Esophagus squamous epithelium (tissue), 5 donors: ENCODE data around the gene GRIN3B. TPM values are rescaled to one million over a fixed set of nuclear protein-coding genes. Genes with fewer than 3 reads are reported as not detected.

Source experiments
- DNase-seq: peaks from one replicate; lab custom pipeline; 2025; lab: John Stamatoyannopoulos, UW
- H3K27ac ChIP-seq, 4 donors: fragments of 200-600 bp; sonication (generic); one replicate each; pipeline ENCODE4 v1.5.1; 2016 to 2019; ENCODE audit warnings: mild to moderate bottlenecking in 1 of 4
- H3K27me3 ChIP-seq, 4 donors: fragments of 200-600 bp; sonication (generic); 1 replicate in 3 of 4; 2 replicates in 1 of 4; pipeline versions ENCODE4 v1.5.1 to v1.6.0; 2017 to 2021; ENCODE audit warnings: antibody characterized with exemption in 1 of 4
- H3K36me3 ChIP-seq, 3 donors: fragments of 200-600 bp; sonication (generic); one replicate each; pipeline ENCODE4 v1.5.1; 2016 to 2019
- H3K4me1 ChIP-seq, 3 donors: fragments of 200-600 bp; sonication (generic); one replicate each; pipeline ENCODE4 v1.5.1; 2017 to 2019
- H3K4me3 ChIP-seq, 4 donors: fragments of 200-600 bp; sonication (generic); 1 replicate in 3 of 4; 2 replicates in 1 of 4; pipeline ENCODE4 v1.5.1; 2016 to 2019; ENCODE audit warnings: mild to moderate bottlenecking in 2 of 4, moderate library complexity in 1 of 4
- H3K9me3 ChIP-seq, 3 donors: fragments of 200-600 bp; sonication (generic); one replicate each; pipeline ENCODE4 v1.5.1; 2016 to 2019
- POLR2A ChIP-seq, 4 donors: fragments of 450-650 bp; IDR thresholded peaks; one replicate each; pipeline ENCODE4 v1.6.1; 2017; ENCODE audit warnings: antibody characterized with exemption in 4 of 4, mild to moderate bottlenecking in 4 of 4, moderate library complexity in 3 of 4
- WGBS, 2 donors: methylation state at CpG; one replicate each; pipeline ENCODE4 v1.1.5; 2018; 5-methylcytosine and 5-hydroxymethylcytosine counted together
- intact Hi-C: fragments of 100-400 bp; cut with DNase I; formaldehyde crosslinking; loops from one replicate; pipeline ENCODE4 v1.15.0; 2022
- total RNA-seq, 4 donors: library from RNA; depleted of rRNA; stranded (reverse); fragments of >200 nt; gene quantifications; one replicate each; pipeline ENCODE4 v1.1.0, GENCODE V29; 2016
- TF ChIP-seq, protein P1 (sequence below), 6 experiments: fragments of 450-650 bp in 4 of 6; fragments of 200-600 bp in 2 of 6; sonication (generic) in 2 of 6; IDR thresholded peaks; one replicate each; pipeline ENCODE4 v1.5.1; 2016 to 2019; ENCODE audit warnings: antibody characterized with exemption in 6 of 6, mild to moderate bottlenecking in 4 of 6, moderate library complexity in 4 of 6
- donor health status: DM: yes; HTN: yes; CAD: no.

The GRIN3B gene
- total RNA-seq, 4 donors from 2014 or later, result not detected

DNA sequence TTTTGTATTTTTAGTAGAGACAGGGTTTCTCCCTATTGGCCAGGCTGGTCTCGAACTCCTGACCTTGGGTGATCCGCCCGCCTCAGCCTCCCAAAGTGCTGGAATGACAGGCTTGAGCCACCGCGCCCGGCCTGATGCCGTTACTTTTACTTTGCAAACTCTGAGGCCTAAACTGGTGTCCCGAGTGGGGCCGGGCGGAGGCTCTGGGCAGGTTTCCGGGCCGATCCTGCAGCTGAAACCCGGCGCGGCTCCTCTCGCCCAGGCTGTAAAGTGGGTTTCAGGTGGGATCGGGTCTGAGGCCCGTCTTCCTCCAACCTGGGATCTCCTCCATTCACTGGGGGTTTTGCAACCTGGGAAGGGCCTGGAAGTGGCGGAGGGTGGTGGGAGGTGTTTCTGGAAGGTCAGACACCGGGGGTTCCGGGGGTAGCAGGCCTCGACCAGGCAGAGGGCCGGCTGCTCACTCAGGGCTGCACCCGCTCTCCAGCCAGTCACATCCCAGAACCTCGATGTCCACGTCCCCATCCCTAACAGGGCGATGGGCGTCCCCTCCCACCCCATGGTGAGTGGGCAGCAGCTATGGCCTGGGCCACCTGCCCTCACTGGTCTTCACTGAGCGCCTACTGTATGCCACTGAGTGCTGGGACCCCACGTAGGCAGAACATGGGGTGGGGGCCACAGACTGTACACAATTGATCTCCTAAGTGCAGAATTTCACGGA lies 37.4 kb upstream of the GRIN3B start:
- H3K4me3 ChIP-seq, result no peak overlapping the region
- no peaks in the 10 kb centered on the region for H3K9me3 ChIP-seq
- peaks cover 4 to 49% (median 6%) of the 10 kb centered on the region in 3 donors for H3K36me3 ChIP-seq
- intact Hi-C loops, result no loop called here
- H3K27me3 ChIP-seq, result no peaks in the 10 kb centered on the region
- H3K27ac ChIP-seq, result no peak overlapping the region
- TF ChIP-seq, protein P1, sequence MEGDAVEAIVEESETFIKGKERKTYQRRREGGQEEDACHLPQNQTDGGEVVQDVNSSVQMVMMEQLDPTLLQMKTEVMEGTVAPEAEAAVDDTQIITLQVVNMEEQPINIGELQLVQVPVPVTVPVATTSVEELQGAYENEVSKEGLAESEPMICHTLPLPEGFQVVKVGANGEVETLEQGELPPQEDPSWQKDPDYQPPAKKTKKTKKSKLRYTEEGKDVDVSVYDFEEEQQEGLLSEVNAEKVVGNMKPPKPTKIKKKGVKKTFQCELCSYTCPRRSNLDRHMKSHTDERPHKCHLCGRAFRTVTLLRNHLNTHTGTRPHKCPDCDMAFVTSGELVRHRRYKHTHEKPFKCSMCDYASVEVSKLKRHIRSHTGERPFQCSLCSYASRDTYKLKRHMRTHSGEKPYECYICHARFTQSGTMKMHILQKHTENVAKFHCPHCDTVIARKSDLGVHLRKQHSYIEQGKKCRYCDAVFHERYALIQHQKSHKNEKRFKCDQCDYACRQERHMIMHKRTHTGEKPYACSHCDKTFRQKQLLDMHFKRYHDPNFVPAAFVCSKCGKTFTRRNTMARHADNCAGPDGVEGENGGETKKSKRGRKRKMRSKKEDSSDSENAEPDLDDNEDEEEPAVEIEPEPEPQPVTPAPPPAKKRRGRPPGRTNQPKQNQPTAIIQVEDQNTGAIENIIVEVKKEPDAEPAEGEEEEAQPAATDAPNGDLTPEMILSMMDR (IDR thresholded peaks at IDR 0.05), result no peak
- TF ChIP-seq POLR2A (IDR thresholded peaks at IDR 0.05), result no peak
- DNase-seq, result no peak
- peaks cover 0 to 8% (median 0%) of the 10 kb centered on the region in 3 donors for H3K4me1 ChIP-seq
- WGBS, 2 donors, result 84 to 97% methylated on average over 7 to 8 of the region's 31 CpGs

DNA sequence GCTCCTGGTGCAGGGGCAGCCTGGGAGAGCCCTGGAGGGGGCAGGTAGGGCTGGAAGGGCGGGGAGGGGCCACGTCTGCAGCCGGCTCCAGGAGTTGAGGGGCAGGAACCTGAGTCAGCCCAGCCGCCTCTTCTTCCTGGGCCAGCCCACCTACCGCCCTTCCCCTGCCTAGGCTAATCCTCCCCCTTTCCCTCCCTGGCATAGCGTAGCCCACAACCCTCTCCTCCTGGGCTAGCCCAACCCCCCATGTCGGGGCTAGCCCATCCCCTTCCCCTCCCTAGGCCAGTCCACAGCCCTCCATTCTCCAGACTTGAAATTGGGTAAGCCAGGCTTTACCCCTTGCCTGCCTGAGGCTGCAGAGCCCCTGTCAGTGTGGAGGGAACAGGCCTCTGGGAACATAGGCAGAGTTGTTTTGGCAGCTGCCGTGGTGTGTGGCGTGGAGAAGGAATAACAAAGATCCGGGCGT lies 36.7 kb upstream of the GRIN3B start:
- intact Hi-C loops, result no loop called here
- Histone ChIP-seq H3K4me1 (peaks cover 0 to 8% (median 0%) of the 10 kb centered on the region in 3 donors), H3K9me3 (no peaks in the 10 kb centered on the region), H3K4me3 (no peak overlapping the region), H3K27ac (no peak overlapping the region), H3K36me3 (peaks cover 4 to 54% (median 6%) of the 10 kb centered on the region in 3 donors), H3K27me3 (no peaks in the 10 kb centered on the region)
- no peak for TF ChIP-seq POLR2A (IDR thresholded peaks at IDR 0.05)
- TF ChIP-seq, protein P1 (IDR thresholded peaks at IDR 0.05), result no peak
- no peak for DNase-seq
- 84 to 90% methylated on average over 7 to 8 of the region's 11 CpGs for WGBS, 2 donors

DNA sequence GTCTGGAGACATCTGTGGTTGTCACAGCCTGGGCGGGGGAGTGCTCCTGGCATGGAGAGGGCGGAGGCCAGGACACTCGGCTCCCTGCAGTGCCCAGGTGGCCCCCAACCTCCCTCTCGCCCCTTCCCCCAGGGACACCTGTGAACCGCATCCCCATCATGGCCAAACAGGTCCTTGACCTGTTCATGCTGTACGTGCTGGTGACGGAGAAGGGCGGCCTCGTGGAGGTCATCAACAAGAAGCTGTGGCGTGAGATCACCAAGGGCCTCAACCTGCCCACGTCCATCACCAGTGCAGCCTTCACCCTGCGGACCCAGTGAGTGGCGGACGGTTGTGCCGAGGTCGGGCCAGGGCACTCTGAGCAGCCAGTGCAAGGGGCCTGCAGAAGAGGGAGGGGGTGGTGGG lies 36.1 kb upstream of the GRIN3B start:
- no peaks in the 10 kb centered on the region for H3K27me3 ChIP-seq
- no peaks in the 10 kb centered on the region for H3K9me3 ChIP-seq
- 90 to 100% methylated on average over 8 to 11 of the region's 16 CpGs for WGBS, 2 donors
- no peak overlapping the region for H3K27ac ChIP-seq
- no peak overlapping the region for H3K4me3 ChIP-seq
- peaks cover 0 to 2% (median 0%) of the 10 kb centered on the region in 3 donors for H3K4me1 ChIP-seq
- intact Hi-C loops, result no loop called here
- TF ChIP-seq, protein P1 (IDR thresholded peaks at IDR 0.05), result no peak
- TF ChIP-seq POLR2A (IDR thresholded peaks at IDR 0.05), result no peak
- H3K36me3 ChIP-seq, result peaks cover 4 to 60% (median 6%) of the 10 kb centered on the region in 3 donors
- DNase-seq, result no peak

DNA sequence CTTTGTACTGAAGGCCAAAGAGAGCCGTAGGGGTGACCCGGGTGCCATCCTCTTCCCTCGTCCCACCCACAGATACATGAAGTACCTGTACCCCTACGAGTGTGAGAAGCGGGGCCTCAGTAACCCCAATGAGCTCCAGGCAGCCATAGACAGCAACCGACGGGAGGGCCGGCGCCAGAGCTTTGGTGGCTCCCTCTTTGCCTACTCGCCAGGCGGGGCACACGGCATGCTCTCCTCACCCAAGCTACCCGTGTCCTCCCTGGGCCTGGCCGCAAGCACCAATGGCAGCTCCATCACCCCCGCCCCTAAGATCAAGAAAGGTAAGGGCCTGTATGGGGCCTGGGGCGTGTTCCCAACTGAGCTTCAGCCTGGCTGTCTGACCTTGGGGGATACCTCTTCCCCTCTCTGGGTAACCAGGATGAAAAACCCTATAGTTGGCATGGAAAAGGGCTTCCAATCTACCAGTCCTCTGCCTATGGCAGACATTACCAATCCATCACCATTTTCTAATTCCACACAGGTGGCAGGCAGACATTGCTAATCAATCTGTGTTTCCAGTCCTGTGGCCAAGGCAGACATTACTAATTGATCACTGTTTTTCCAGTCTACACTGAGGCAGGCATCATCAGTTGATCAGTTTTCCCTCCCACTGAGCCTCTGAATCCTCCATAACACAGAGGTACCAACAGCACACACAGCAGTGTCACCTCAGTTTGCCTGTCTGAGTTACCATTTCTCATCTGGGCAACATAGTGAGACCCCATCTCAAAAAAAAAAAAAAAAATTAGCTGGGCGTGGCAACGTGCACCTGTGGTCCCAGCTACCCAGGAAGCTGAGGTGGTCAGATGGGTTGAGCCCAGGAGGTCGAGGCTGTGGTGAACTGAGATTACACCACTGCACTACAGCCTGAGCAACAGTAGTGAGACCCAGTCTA lies 35.2 kb upstream of the GRIN3B start:
- TF ChIP-seq, protein P1 (IDR thresholded peaks at IDR 0.05), result no peak
- no peak for TF ChIP-seq POLR2A (IDR thresholded peaks at IDR 0.05)
- DNase-seq, result no peak
- no peaks in the 10 kb centered on the region for H3K4me1 ChIP-seq
- WGBS, 2 donors, result 87 to 97% methylated on average over 6 to 19 of the region's 19 CpGs
- no peak overlapping the region for H3K4me3 ChIP-seq
- no peaks in the 10 kb centered on the region for H3K27me3 ChIP-seq
- intact Hi-C loops, result no loop called here
- H3K36me3 ChIP-seq, result peaks cover 4 to 69% (median 6%) of the 10 kb centered on the region in 3 donors
- no peaks in the 10 kb centered on the region for H3K9me3 ChIP-seq
- H3K27ac ChIP-seq, result no peak overlapping the region
